GM21447 (cell line): ENCODE data around the gene IGSF10.

Source experiments
- ATAC-seq: cut with Tn5 transposase; IDR thresholded peaks from one replicate; pipeline ENCODE4 v1.9.1; 2021; ENCODE audit not compliant: unreplicated experiment

The IGSF10 gene

DNA sequence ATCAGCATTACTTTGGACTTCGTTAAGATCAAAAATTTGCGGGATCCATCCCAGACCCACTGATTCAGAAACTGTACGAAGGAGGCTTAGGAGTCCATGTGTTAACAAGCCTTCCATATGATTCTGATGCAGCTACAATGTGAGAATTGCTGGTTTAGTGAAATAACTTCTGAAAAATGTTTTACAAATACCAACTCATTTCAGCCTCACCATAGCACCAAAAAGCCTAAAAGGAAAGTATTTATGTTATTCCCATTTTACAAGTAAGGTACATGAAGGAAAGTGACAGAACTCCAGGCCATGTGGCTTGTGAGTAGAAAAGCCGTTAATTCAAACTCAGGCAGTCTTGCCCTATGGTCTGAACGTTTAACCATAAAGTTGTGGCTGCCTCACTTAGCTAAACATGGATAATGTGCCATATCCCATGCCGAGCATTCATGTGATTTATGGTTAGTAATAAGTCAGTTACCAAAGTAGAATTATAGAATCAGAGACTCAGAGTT, 1.5 kb upstream of the IGSF10 start:
- ATAC-seq = no peak

DNA sequence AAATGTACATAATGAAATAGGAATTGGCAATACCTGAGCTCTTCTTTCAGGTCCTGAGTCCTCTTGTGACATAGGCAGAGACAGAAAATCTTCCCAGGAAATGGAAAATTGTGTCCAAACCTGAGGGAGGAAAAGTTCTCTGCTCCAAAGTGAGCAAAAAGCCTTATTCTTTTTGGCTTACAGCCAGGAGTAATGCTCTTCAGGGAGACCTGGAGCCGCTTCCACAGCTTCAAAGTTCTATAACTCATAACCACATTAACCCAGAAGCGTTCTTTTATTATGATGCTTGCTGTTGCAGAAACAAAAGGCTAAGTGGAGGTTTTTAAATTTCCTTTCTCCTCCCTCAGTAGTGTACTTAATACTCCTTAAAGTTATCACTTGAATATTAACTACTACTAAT, 633 bp downstream of the IGSF10 start:
- no peak for ATAC-seq

DNA sequence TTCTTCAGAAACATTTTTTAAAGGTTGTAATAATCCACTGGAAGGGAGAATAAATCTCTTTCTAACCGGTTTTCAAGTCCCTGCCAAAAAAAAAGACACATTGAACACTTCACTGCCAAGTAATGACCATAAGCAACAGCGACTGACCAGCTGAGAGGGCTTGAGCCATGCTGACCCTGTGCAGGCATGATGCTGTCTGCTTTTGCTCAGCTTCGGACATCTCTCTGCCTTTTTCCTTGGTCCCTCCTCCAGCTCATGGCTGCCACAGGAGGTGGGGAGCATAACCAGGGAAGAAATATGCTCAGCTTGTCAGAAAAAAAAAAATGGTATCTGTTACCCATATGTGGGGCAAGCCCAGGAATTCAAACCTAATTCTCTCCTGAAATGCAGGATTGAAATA, 1.5 kb downstream of the IGSF10 start:
- ATAC-seq = no peak

DNA sequence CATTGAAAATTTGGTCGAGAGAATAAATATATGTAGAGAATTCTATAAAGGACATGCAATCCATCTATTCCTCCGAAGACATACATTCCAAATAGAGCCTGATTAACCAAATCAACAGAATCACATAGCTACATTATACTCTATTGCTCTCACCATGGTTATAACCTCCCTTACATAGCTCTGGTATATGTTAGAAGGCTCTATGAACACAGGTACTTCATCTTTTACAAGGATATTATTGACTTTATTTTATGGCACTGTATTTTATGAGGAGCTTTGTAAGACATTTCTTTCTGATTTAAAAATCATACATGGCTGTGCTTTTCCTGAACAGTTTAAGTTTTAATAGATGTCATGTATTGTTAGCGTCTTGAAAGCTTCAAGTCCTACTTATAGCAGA, 4.8 kb downstream of the IGSF10 start:
- ATAC-seq = no peak

DNA sequence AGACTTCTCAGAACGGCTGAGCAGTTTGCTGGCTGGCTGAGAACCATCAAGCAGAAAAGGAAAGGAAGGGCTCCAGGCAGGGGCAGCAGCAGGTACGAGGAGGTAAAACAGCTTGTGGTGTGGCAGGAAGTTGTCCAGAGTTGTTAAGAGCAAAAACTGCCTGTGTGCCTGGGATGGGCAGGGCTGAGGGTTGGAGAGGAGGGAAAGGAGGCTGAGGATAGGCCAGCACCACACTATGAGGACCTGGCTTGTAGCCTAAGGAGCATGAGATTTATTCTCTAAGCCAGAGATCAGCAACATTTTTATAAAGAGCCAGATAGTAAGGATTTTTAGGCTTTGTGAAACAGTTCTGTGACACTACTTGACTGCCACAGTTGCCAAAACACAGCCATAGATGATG, 8.0 kb downstream of the IGSF10 start:
- no peak for ATAC-seq

DNA sequence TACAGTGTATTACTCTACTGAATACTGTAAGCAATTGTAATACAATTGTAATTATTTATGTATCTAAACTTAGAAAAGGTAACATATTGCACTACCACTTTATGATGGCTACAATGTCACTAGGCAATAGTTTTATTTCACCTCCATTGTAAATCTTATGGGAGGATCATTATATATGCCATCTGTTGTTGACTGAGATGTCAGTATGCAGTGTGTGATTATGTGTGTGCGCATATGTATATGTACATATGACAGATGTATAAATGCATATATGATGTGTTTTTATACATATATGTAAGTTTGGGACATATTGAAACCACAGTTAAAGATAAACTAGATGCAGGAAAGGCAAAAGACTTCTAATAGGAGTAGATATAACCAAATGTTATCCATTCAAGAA, 8.5 kb downstream of the IGSF10 start:
- no peak for ATAC-seq

DNA sequence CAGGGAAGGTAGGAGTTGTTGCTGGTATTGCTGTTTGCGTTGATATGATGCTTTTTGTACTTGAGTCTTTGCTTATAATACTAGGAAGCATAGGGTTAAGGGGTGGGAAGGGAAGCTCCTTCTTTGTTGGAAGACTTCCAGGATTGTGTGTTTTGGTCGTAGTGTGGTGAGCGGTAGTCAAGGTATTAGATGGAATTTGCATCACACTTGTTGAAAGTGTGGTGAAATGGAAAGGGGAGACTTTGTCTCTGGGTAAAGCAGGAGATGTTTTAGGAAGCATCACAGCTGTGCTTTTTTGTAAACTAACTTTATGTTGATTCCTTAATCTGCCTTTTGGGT, 14.9 kb downstream of the IGSF10 start:
- ATAC-seq = no peak

DNA sequence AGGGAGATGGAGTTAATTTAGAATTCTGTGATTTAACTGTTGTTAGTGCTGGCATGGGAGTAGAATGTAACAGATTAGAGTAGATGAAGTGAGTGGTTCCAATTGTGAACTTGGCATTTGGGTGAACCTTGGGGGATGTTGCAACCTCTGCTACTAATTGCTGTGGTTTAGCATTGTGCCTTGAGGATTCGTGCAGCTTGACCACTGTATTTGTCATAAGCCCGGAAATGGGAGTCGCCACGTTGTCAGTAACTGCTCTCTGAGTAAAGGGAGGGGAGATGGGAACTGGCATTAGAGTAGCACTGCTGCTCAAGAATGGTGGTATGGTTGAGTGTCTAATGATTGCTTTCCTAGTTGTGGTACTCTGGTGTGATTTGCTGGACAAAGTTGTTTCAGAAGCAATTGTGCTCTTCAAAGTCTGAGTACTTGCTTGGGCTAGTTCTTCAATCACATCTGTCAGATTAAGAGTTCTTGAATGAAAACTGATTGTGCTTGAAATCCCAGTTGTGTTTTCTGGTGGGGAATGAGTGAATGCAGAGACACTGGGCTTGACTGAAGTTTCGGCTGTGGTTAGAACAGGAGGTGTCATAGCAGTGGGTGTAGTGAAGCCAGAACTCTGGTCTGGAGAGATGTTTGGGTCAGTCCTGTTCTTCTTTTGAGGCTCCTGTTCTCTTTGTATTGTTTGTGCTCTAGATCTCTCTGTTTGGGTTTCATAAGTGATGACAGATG, 15.4 kb downstream of the IGSF10 start:
- ATAC-seq = no peak

DNA sequence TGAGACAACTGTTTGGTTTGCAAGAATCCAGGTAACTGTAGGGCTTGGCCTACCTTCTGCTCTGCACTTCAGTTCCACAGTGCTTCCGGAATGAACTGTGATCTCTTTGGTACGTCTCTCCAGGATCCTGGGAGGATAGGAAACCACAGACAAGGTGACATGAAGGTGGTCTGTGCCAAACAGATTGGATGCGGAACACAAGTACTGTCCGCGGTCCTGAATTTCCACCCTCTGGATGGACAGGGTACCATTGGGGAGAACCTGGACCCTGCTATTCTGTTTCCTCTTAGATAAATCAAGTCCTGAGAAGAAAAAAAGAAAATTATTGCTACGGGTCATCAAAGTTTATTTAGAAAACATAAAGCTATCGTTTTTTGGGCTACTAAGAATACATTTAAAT, 17.3 kb downstream of the IGSF10 start:
- no peak for ATAC-seq

DNA sequence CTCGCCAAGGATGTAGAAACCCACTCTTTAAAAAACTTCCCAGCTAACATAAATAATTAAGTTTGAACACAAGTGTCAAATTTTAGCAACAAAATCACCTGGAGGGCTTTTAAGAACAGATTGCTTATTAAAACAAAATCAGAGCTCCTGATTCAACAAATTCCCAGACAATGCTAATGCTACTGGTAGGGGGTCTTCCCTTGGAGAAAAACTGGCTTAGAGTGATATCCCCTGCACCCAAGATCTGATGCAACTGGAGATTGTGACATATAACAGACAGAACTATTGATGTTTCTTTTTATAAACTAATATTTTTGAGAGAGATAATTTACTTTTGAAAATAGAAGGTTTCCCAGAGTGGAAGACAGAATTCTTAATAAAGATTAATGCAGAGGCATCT, 19.9 kb downstream of the IGSF10 start:
- ATAC-seq = no peak

DNA sequence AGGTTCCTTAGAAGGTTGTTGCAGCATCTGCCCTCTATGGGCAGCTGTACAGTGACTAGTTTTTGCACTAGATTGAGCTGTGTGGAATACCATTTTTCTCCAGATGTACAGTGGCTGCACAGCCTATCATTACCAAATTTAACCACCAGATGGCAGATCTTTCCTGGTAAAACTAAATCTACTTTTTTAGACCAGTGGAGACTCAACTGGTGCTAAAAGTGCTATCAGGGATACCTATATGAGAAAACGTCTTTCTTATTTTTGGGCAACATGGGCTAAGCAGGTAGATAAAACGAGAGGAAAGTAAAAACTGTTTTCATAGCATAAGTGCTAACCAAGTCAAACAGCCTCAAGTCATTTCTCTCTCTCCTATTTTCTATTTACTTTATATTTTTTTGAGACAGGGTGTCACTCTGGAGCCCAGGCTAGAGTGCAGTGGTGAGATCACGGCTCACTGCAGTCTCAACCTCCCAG, 21.2 kb downstream of the IGSF10 start:
- peak; percentile 85 for ATAC-seq

DNA sequence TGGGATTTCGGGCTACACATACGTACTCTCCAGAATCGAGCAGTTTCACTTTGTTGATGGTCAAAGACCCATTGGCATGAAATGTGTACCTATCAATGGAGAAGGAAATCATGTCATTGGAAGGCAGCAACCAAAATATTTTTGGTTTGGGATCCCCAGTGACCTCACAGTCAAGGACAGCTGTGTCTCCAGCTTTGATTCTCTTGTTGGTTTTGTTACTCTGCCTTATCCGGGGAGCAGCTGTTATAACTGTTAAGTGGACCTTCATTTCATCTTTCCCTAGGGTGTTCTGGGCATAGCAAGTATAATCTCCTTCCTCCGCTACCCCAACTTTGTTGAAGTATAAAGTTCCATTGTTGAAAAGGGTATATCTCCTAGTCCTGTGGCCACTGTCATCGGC, 23.0 kb downstream of the IGSF10 start:
- ATAC-seq = no peak

DNA sequence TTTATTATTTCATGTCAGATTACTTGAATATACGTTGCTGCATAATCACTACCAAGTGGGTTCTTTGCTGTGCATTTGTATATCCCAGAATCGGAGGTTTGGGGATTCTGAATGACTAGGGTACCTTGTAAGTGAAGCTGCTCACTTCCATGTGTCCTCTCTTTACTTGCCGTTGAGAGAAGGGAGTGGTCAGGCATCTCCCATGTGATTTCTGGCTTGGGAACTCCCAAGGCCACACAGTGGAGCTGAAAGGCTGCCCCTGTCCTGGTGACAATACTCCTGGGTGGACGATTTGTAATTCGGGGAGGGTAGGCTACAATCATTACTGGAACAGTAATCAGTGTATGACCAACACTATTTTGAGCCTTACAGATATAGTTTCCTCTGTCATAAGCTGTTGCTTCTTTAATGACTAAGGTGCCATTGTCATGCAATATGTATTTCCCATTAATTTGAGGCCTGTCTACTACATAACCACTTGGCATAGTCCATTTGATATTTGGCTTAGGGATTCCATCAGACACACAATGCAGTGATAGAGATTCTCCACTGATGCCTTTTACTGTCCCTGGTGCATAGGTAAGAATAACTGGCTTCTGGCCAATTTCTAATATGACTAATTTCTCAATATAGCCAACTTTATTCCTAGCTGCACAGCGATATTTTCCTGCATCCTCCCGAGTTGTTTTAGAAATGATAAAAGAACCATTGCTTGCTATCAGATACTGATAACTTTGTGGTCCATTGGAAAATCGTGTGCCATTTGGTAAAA, 24.0 kb downstream of the IGSF10 start:
- no peak for ATAC-seq

DNA sequence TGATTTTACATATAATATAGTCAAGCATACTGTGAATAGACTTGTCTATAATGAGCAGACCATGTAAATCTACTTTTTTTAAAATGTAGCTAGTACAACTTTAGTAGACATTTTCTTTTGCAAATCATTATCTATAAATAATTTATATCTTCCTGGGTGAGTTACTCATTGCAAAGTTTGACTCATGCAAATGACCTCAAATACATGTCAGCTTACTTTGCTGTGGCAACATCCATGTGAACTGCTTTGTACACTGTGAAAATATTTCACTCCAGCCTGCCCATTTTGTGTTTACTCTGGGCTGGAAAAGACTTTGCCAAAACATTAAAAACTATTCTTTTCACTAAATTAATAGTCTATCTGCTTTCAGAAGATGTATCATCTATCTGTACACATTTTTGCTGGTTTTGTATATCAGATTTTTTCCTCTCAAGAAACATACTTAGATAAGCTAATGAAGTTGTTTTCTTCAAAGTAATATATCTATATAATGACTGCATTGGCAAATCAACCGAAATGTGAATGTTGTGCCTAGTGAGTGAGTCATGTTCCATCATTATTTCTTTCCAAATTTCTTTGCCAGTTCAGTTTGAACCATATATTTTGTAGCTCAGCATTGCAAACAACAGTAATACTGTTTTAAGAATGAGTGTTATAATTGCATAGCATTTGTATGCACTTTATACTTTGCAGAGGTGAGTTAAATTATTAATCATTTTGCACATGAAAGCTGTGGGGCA, 26.5 kb downstream of the IGSF10 start:
- ATAC-seq = no peak

DNA sequence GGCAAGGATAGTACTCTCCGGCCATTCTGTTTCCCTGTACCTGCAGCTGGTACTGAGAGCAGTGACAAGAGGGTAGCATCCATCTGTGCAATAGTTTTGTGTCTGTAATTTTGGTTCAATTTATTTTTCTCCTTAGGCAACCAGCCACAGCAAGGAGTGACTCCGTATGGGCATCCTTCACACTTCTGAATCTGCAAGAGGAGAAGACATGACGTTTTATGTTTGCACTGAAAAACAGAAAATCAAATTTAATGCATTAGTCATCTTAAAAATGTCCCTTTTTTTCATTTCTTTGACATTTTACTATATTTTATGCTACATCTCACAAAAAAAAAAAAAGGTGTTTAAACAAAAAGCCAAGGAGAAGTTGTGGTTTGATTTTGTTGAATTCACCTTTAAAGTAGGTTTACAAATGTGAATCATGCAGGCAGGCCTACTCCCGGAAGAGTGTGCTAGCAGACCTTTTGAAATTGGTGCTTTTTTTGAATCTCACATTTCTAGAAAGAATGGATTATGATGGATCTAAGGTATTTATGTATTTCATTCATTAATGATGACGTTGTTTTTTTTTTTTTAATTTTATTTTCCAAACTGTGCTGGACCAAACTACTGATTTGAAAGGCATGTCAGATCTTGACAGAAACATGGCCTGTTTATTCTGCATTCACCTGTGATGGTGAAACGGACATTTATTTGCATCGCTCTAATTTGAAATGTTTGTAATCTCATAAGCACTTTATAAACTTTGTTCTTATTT, 28.1 kb downstream of the IGSF10 start:
- no peak for ATAC-seq

DNA sequence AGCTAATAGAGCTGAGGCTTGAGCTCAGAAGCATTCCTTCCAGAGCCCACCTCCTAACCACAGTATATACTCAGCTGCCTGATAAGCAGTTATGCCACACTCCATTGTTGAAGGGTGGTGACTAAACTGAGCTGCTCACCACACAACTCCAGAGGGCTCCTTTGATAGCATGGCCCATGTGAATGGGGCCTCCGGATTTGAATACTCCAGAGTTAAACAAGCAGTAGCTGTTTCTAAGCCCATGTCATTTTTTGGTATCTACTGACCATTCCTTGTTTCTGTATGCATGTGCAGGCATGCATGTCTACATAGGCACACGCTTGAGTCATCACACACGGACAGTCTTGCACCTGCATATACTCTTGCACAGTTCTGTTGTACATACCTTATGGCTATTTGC, 28.9 kb downstream of the IGSF10 start:
- ATAC-seq = no peak

DNA sequence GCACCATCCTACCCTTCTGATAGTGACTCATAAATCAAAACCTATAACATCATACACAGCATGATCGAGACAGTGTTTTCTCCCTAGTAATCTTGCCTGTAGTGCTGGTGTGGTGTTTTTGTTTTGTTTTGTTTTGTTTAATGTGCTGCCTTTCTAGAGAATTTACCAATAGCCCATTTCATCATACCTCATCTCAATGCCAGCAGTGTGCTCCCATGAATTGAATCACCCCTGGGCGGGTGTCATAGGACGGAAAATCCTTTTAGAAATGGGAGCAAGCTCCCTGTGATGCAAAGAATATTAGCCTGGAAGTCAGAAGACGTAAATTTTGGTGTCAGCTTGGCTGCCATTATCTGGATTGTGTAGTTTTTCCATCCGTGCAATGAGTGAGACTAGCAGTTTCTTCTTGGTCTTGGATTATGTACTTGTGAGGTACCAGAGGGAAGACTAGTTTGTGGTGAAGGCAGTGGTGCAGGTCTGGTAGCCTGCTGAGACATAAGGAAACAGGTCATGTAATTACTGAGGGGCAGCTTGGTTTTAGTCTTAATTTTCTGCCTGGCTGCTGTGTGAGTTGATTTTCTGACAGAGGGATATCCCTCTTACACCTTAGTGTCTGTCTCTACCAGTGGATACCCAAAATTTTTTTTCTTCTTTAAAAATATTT, 29.9 kb downstream of the IGSF10 start:
- no peak for ATAC-seq

DNA sequence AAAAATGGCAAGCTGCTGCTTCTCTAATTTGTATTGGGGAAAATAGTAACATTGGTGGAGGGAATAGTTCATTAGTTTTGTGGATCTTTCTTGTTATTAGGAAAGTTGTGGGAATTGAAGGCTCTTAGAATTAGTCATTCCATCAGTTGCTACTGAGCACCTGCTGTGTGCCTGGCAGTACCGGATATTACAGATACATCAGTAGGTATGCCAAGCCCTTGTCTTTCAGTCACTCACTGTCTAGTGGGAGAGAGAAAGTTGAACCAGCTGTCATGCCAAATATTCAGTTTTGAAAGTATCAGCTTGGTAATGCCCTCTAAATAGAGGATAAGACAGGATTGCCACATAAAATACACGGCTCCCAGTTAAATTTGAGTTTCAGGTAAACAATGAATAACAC, 32.5 kb downstream of the IGSF10 start:
- no peak for ATAC-seq

DNA sequence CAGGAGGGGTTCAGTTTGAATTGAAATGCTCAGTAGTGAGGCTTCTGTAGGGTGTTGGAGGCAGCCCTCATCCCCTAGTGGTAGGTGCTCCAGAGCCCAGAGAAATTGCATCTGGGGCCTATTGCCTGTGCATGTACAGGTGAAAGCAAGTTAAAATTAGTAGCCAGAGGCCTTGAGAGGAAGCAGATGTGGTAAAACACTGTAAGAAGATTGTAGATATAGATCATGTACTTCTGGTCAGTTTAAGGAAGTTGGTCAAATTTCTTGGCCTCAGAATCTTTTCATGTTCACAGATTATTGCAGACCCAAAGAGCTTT, 34.6 kb downstream of the IGSF10 start:
- peak; percentile 69 for ATAC-seq

DNA sequence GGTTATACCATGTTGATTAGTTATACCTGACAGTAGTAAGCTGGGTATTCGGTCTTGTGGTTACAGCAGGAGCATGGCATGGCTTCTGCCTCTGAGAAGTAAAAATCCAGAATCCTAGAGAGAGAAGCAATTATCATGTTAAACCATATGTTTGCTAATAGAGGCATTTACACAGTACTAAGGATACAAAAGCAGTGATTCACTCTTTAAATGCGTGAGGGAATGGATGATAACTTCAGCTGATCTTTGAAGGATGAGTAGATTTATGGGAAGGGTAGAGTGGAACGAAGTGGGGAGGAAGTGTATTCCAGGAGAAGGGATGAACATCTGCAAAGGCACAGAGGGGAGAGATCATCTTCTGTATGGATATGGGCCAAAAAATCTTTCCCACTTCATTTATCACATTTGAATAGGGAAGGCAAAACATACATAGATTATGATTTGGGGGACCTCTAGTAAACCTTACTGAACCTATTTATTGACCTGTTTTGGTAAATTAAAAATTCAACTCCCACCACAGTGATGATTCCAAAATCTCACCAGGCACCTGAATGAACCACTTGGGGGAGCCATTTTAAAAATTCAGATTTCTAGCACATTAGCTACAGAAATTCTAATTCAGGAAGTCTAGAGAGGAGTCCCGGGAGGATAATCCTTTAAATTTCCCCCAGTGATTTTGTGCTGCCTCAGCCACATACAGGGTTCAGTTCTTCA, 35.1 kb downstream of the IGSF10 start:
- no peak for ATAC-seq
